ENCODE data around the gene PPM1N. TPM values are rescaled to one million over a fixed set of nuclear protein-coding genes. Genes with fewer than 3 reads are reported as not detected.
A peak's percentile ranks its signal among the peaks of the same experiment; 100 is the strongest.

Gene PPM1N
- total RNA-seq, 1 experiment from 2014 or later = 5.2 TPM

GRCh38 chr19:45514376-45515051 lies 16.3 kb downstream of the PPM1N start:
- no peaks in the 10 kb centered on the region for H3K9me3 ChIP-seq (ENCODE audit: control insufficient read depth in 1 of 2, insufficient read depth in 1 of 2, low read depth in 1 of 2, low read length in 2 of 2)
- no TSS peak for BruUV-seq (replicated peaks)
- CTCF ChIA-PET = interaction anchor here (0.7 to 1.2 kb wide), 3 partner anchors 13 to 44 kb away, joined by 3 to 7 read pairs (median 5); no protein-coding TSS in a partner anchor
- H2AFZ ChIP-seq (ENCODE audit: low read depth, low read length, poor library complexity, severe bottlenecking) = no peak overlapping the region
- POLR2A ChIA-PET = interaction anchor here (1.1 kb wide), 1 partner anchor 127 kb away, joined by 4 read pairs; no protein-coding TSS in a partner anchor
- TF ChIP-seq MAX (IDR thresholded peaks at IDR 0.05) (peak; percentile 49), SRF (IDR thresholded peaks at IDR 0.05; ENCODE audit: low read depth) (no peak), ZBTB33 (IDR thresholded peaks at IDR 0.05; ENCODE audit: extremely low read depth, insufficient replicate concordance, low read length) (no peak), REST (IDR thresholded peaks at IDR 0.05; ENCODE audit: low read depth) (no peak), EGR1 (IDR thresholded peaks at IDR 0.05; ENCODE audit: low read depth) (peak; percentile 85), SP1 (IDR thresholded peaks at IDR 0.05; ENCODE audit: low read depth) (0 out of 2 replicates have a peak, but pooled peaks have one; percentile 43)
- no peaks in the 10 kb centered on the region; the same call in 1 of the 2 replicates for H4K20me1 ChIP-seq (ENCODE audit: insufficient read depth)
- peaks cover 87% of the 10 kb centered on the region for H3K79me2 ChIP-seq (ENCODE audit: insufficient read depth, low read length)
- H3K27me3 ChIP-seq (ENCODE audit: insufficient read depth, low read length) = no peaks in the 10 kb centered on the region
- intact Hi-C loops (cut with micrococcal nuclease) = no loop called here
- H3K36me3 ChIP-seq (ENCODE audit: control insufficient read depth in 1 of 2, insufficient read depth in 2 of 2, low read length in 2 of 2) = peaks cover 10 to 14% of the 10 kb centered on the region in 2 experiments; a peak in 2 of 4 replicates
- peaks cover 50 to 72% of the 10 kb centered on the region in 2 experiments for H3K4me1 ChIP-seq (ENCODE audit: control insufficient read depth in 1 of 2, insufficient read depth in 2 of 2, low read length in 2 of 2)
- H3K4me3 ChIP-seq (replicated peaks in 1 of 2; ENCODE audit: low read depth in 1 of 2, low read length in 2 of 2) = peak overlapping the region in 1 of 2 experiments; percentile 1; a peak in 1 of 4 replicates
- no peaks in the 10 kb centered on the region for H3K9me2 ChIP-seq (ENCODE audit: insufficient read depth)
- RAD21 ChIA-PET (ENCODE audit: low non-redundant PET in 1 of 2, low total read pairs in 2 of 2, uncharacterized antibody in 2 of 2, unreplicated experiment in 2 of 2) = no interaction called here
- peak; percentile 80 for ATAC-seq
- H3K9ac ChIP-seq (ENCODE audit: low read length) = peak overlapping the region; percentile 57
- no peak for DNase-seq (ENCODE audit: low read depth, low spot score)
- H3K4me2 ChIP-seq (ENCODE audit: low read length) = peak overlapping the region; percentile 73
- peak overlapping the region; percentile 69 for H3K27ac ChIP-seq (ENCODE audit: low read depth, low read length)
